Measurements from ENCODE around the gene ARMH2.

DNA sequence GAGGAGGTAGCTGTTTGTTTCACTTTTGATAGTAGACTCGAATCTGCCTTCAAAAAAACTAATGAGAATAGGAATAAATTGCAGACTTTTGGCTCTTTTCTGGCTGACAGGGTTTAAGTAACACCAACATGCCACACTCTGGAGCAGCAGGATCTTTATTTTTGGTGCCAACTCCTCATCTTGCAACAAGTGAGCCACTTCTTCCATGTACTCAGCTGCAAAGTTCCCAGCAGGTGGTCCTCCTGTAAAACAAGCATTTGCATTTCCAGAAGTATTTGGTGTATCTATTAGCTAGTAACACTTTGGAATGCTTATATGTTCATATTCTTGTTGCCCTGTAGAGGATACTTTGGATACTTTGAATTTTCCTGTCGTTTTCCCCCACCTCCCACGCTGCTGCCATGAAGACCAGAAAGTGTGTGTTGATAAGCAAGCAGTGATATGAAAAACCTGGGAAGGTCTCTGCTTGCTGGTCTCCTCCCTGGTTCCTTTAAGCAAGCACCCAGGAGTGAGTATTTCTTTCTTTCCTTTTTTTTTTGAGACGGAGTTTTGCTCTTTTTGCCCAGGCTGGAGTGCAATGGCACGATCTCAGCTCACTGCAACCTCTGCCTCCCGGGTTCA, 1.0 kb downstream of the ARMH2 start:
- TF ChIP-seq, protein P1, sequence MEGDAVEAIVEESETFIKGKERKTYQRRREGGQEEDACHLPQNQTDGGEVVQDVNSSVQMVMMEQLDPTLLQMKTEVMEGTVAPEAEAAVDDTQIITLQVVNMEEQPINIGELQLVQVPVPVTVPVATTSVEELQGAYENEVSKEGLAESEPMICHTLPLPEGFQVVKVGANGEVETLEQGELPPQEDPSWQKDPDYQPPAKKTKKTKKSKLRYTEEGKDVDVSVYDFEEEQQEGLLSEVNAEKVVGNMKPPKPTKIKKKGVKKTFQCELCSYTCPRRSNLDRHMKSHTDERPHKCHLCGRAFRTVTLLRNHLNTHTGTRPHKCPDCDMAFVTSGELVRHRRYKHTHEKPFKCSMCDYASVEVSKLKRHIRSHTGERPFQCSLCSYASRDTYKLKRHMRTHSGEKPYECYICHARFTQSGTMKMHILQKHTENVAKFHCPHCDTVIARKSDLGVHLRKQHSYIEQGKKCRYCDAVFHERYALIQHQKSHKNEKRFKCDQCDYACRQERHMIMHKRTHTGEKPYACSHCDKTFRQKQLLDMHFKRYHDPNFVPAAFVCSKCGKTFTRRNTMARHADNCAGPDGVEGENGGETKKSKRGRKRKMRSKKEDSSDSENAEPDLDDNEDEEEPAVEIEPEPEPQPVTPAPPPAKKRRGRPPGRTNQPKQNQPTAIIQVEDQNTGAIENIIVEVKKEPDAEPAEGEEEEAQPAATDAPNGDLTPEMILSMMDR (IDR thresholded peaks at IDR 0.05; ENCODE audit: poor library complexity, severe bottlenecking) = no peak
- TF ChIP-seq TAF1 (IDR thresholded peaks at IDR 0.05; ENCODE audit: low read depth) = no peak
- no peak for TF ChIP-seq POLR2AphosphoS5 (IDR thresholded peaks at IDR 0.05)
- TF ChIP-seq, protein P2, sequence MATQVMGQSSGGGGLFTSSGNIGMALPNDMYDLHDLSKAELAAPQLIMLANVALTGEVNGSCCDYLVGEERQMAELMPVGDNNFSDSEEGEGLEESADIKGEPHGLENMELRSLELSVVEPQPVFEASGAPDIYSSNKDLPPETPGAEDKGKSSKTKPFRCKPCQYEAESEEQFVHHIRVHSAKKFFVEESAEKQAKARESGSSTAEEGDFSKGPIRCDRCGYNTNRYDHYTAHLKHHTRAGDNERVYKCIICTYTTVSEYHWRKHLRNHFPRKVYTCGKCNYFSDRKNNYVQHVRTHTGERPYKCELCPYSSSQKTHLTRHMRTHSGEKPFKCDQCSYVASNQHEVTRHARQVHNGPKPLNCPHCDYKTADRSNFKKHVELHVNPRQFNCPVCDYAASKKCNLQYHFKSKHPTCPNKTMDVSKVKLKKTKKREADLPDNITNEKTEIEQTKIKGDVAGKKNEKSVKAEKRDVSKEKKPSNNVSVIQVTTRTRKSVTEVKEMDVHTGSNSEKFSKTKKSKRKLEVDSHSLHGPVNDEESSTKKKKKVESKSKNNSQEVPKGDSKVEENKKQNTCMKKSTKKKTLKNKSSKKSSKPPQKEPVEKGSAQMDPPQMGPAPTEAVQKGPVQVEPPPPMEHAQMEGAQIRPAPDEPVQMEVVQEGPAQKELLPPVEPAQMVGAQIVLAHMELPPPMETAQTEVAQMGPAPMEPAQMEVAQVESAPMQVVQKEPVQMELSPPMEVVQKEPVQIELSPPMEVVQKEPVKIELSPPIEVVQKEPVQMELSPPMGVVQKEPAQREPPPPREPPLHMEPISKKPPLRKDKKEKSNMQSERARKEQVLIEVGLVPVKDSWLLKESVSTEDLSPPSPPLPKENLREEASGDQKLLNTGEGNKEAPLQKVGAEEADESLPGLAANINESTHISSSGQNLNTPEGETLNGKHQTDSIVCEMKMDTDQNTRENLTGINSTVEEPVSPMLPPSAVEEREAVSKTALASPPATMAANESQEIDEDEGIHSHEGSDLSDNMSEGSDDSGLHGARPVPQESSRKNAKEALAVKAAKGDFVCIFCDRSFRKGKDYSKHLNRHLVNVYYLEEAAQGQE (IDR thresholded peaks at IDR 0.05; ENCODE audit: borderline replicate concordance) = no peak
- no peak for TF ChIP-seq RAD21 (conservative IDR thresholded peaks at IDR 0.05)

Data from neural cell (in vitro differentiated cells).